GM18498 (cell line): ENCODE data around the gene TMSB15C.

Experiments used
- ATAC-seq: cut with Tn5 transposase; IDR thresholded peaks from one replicate; pipeline ENCODE4 v1.9.1; 2021; ENCODE audit warnings: mild to moderate bottlenecking, moderate library complexity; ENCODE audit not compliant: unreplicated experiment

Gene TMSB15C

DNA sequence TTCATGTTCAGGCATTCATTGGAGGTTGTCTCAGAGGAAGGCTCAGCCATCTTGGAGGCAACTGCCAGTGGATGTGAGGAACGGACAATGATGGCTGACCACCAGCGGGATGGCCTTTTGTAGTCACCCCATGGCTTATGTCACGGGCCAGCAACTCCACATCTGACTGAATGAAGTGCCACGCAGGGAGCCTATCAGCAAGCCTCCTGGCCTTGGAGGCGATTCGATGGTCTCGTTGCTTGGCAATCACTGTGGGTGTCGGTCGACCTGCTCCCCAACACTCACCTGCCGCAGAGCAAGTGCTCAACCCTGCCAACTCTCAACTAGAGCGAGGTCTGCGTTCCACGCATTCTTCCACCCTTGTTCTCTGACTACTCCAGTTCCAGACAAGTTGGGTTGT, 28.9 kb downstream of the TMSB15C start:
- ATAC-seq, result no peak

DNA sequence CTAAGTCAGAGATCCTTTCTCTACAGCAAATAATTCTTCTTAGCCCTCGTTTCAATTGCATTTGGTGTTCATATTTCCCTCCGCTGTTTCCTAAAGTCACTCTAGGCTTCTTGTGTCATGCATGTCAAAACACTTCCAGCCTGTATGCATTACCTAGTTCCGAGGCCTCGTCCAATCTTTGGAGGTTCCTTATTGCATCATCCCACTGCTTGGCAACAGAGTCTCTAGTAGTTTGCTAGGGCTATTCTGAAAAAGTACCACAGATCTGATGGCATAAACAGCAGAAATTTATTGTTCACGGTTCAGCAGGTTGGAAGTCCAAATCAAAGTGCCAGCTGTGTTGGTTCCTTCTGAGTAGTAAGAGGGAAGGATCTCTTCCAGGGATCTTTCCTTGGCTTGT, 30.4 kb downstream of the TMSB15C start:
- no peak for ATAC-seq

DNA sequence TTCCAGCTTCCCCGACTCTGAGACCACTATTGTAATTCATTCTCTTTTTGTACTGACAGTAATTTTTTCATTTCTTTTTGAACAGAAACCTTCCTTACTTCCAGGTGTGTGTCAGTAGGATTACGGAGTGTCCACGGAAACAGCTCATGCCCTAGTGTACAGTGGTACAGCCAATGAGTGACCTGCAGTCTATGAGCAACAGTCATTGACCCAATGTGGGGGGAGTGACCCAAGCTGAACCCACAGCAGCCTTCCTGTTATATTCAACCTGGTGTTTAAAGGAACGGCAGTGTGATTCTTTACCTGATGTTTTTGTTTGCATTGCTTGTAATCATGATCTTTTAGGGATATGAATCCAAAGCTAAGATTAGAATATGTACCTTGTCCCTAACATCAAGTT, 35.0 kb downstream of the TMSB15C start:
- no peak for ATAC-seq

DNA sequence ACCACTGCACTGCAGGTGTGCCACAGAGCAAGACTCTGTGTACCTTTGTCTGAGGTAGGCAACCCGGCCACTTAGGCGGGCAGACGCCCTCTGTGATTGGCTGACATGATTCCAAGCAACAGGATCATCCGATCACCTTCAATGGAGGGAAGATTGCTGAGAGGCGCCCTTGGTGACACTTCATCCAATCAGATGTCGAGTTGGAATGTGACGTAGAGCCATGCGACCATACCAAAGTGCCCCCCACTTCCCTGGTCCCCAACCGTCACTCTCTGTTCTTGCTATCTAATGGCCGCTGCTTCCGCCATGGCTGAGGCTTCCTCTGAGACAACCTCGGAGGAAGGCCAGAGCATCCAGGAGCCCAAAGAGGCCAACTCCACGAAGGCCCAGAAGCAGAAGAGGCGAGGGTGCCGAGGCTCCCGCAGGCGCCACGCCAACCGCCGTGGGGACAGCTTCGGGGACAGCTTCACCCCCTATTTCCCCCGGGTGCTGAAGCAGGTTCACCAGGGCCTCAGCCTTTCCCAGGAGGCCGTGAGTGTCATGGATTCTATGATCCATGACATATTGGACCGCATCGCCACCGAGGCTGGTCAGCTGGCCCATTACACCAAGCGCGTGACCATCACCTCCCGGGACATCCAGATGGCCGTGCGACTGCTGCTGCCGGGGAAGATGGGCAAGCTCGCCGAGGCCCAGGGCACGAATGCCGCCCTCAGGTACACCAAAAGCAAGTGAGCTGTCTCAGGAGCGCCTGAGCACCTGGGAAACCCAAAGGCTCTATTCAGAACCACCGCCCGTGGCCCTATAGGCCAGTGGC, 36.1 kb downstream of the TMSB15C start, which contains the start of gene H2BW2:
Gene H2BW2, plus strand, starts transcription at position 268 of the 817 bp plus-strand sequence. Its CDS starts 39 bp downstream, at position 307.
- ATAC-seq, result no peak
